ENCODE results near the gene GABRG3. TPM values are rescaled to one million over a fixed set of nuclear protein-coding genes. Genes with fewer than 3 reads are reported as not detected.

Gene GABRG3
- total and polyA plus RNA-seq, 3 donors from 2014 or later = 3.7 to 13.4 (median 6.9) TPM

DNA sequence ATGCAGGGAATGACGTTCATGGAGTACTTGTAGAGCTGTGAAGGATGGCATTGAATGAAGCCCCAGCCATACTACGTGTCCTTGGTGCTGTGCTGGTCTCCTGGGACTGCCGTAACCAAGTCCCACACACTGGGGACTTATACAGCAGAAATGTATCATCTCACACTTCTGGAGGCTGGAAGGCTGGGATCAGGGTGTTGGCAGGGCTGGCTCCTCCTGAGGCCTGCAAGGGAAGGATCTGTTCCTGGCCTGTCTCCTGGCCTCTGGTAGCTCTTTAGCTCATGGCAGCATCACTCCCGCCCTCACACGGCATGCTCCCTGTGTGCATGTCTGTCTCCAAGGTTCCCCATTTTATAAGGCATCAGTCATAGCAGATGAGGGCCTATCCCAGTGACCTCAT, 29.5 kb upstream of the GABRG3 start:
- 79 to 89% methylated on average over 5 of the region's 5 CpGs for WGBS, 2 donors
- DNase-seq = no peak
- Histone ChIP-seq H3K27me3 (no peaks in the 10 kb centered on the region), H3K4me3 (no peak overlapping the region), H3K9me3 (no peaks in the 10 kb centered on the region), H3K36me3 (ENCODE audit: low read depth, missing control alignments) (no peaks in the 10 kb centered on the region), H3K27ac (no peak overlapping the region), H3K4me1 (no peaks in the 10 kb centered on the region)
- intact Hi-C loops (cut with DNase I; ENCODE audit: low total_unique reads) = no loop called here
- TF ChIP-seq POLR2A (IDR thresholded peaks at IDR 0.05) = no peak
- TF ChIP-seq, protein P1, sequence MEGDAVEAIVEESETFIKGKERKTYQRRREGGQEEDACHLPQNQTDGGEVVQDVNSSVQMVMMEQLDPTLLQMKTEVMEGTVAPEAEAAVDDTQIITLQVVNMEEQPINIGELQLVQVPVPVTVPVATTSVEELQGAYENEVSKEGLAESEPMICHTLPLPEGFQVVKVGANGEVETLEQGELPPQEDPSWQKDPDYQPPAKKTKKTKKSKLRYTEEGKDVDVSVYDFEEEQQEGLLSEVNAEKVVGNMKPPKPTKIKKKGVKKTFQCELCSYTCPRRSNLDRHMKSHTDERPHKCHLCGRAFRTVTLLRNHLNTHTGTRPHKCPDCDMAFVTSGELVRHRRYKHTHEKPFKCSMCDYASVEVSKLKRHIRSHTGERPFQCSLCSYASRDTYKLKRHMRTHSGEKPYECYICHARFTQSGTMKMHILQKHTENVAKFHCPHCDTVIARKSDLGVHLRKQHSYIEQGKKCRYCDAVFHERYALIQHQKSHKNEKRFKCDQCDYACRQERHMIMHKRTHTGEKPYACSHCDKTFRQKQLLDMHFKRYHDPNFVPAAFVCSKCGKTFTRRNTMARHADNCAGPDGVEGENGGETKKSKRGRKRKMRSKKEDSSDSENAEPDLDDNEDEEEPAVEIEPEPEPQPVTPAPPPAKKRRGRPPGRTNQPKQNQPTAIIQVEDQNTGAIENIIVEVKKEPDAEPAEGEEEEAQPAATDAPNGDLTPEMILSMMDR (IDR thresholded peaks at IDR 0.05) = no peak

DNA sequence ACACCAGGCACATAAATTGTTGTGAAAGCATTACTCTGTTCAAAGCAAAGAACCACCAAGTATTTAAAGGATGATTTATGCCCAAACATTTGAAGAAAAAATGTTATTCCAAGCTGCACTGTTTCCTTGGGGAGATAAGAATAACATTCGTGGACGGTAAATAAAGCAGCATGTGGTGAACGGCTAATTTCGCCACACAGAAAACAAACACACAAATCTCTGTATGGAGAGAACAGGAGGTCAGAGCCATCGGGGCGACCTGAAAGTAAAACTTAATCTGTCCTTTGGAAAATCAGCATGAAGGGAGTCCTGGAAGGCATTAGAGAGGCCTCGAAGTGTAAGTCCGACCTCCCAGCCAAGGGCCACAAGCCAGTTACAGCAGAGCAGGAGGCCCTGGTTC, 27.1 kb upstream of the GABRG3 start:
- intact Hi-C loops (cut with DNase I; ENCODE audit: low total_unique reads) = no loop called here
- Histone ChIP-seq H3K4me1 (no peaks in the 10 kb centered on the region), H3K9me3 (no peaks in the 10 kb centered on the region), H3K27me3 (no peaks in the 10 kb centered on the region), H3K4me3 (no peak overlapping the region), H3K27ac (no peak overlapping the region), H3K36me3 (ENCODE audit: low read depth, missing control alignments) (no peaks in the 10 kb centered on the region)
- WGBS, 2 donors = 26 to 49% methylated on average over 8 of the region's 8 CpGs
- DNase-seq = no peak
- TF ChIP-seq, protein P1 (IDR thresholded peaks at IDR 0.05) = no peak
- TF ChIP-seq POLR2A (IDR thresholded peaks at IDR 0.05) = no peak

DNA sequence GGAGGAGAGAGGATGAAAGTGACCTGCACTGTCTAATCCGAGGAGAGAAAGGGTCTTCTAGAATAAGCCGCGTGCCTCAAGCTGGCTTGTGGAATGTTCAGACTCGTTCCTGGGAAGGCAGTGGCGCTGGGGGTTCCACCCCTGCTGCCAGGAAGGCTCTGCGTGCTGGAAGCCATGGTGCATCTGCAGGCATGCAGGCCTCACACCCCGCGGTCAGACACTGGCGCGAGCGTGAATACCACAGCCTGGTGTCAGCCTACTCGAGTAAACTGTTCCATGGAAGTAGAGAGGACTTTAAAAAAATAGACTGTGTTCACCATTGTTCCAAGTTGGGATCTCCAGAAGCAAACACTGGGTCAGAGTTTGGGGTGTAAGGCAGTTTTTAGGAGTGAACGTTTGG, 25.9 kb upstream of the GABRG3 start:
- Histone ChIP-seq H3K4me3 (no peak overlapping the region), H3K4me1 (no peaks in the 10 kb centered on the region), H3K27me3 (no peaks in the 10 kb centered on the region), H3K36me3 (ENCODE audit: low read depth, missing control alignments) (no peaks in the 10 kb centered on the region), H3K27ac (no peak overlapping the region), H3K9me3 (no peaks in the 10 kb centered on the region)
- intact Hi-C loops (cut with DNase I; ENCODE audit: low total_unique reads) = no loop called here
- DNase-seq = no peak
- 89% methylated on average over 13 of the region's 13 CpGs for WGBS, 2 donors
- TF ChIP-seq, protein P1 (IDR thresholded peaks at IDR 0.05) = no peak
- TF ChIP-seq POLR2A (IDR thresholded peaks at IDR 0.05) = no peak

DNA sequence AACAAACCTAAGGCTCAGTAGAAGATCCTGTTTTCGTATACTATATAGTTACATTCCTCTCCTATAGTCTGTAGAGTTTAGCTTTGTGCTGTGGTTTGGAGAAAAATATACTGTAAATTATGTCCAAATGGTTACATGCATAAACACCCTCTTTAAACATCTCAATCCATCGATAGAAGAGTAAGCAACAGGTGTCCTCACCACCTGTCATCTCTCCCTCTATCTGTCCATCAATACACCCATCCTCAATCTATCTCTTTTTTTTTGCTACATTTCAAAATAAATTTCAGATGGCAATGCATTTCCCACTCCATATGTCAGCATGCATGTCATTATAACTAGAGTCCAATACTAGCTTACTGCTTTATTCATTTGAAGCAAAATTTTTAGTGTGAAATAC, 21.0 kb upstream of the GABRG3 start:
- Histone ChIP-seq H3K4me1 (no peaks in the 10 kb centered on the region), H3K27me3 (no peaks in the 10 kb centered on the region), H3K36me3 (ENCODE audit: low read depth, missing control alignments) (no peaks in the 10 kb centered on the region), H3K27ac (no peak overlapping the region), H3K4me3 (no peak overlapping the region), H3K9me3 (no peaks in the 10 kb centered on the region)
- TF ChIP-seq, protein P1 (IDR thresholded peaks at IDR 0.05) = no peak
- no peak for TF ChIP-seq POLR2A (IDR thresholded peaks at IDR 0.05)
- no peak for DNase-seq
- intact Hi-C loops (cut with DNase I; ENCODE audit: low total_unique reads) = no loop called here
- WGBS, 2 donors = 79 to 88% methylated on average over 2 of the region's 2 CpGs

DNA sequence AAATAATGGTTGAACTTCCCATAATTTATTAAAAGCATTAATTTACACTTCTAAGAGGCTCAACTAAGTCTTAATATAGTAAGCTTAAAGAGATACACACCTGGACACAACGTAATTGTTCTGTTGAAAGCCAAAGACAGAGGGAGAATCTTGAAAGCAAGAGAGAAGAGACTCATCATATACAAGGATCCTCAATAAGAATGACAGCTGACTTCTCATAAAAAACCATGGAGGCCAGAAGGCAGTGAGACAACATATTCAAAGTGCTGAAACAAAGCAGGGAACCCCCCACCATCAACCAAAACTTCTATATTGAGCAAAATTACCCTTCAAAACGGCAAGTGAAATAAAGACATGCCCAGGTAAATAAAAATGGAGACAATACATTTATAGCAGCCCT, 16.6 kb upstream of the GABRG3 start:
- Histone ChIP-seq H3K36me3 (ENCODE audit: low read depth, missing control alignments) (no peaks in the 10 kb centered on the region), H3K27ac (no peak overlapping the region), H3K27me3 (no peaks in the 10 kb centered on the region), H3K4me3 (no peak overlapping the region), H3K9me3 (no peaks in the 10 kb centered on the region), H3K4me1 (no peaks in the 10 kb centered on the region)
- intact Hi-C loops (cut with DNase I; ENCODE audit: low total_unique reads) = no loop called here
- no peak for TF ChIP-seq POLR2A (IDR thresholded peaks at IDR 0.05)
- TF ChIP-seq, protein P1 (IDR thresholded peaks at IDR 0.05) = no peak
- 76 to 78% methylated on average over 2 of the region's 2 CpGs for WGBS, 2 donors
- DNase-seq = no peak
